SK-N-SH (cell line): ENCODE data around the gene E2F3. TPM values are rescaled to one million over a fixed set of nuclear protein-coding genes. Genes with fewer than 3 reads are reported as not detected.

Experiments
- CTCF ChIA-PET: fragments of 300-600, 350-600 bp; formaldehyde crosslinking; extraction: SDS; loops from one replicate; lab custom pipeline; 2021; lab: Yijun Ruan, JAX
- POLR2A ChIA-PET: fragments of 350-600 bp; sonication (Branson Sonifier 250); formaldehyde crosslinking; extraction: SDS; loops from one replicate; lab custom pipeline; 2020; ENCODE audit warnings: antibody characterized with exemption, inconsistent platforms; lab: Yijun Ruan, JAX
- DNase-seq: peaks from one replicate; pipeline ENCODE4 v3.0.0; 2012
- H2AFZ ChIP-seq: fragments of 200-600 bp; sonication (generic); 2 replicates; pipeline ENCODE4 v1.8.1; 2016; ENCODE audit warnings: antibody characterized with exemption, mild to moderate bottlenecking, low read depth
- H3F3A ChIP-seq: fragments of 200-600 bp; sonication (generic); replicated peaks from 2 replicates; pipeline ENCODE3; 2016; ENCODE audit warnings: antibody characterized with exemption, mild to moderate bottlenecking; ENCODE audit not compliant: insufficient read depth
- H3K27ac ChIP-seq, 2 experiments: fragments of 200-500 bp in 1 of 2; fragments of 200-600 bp in 1 of 2; sonication (Bioruptor generic) in 1 of 2; sonication (generic), shearing (Covaris generic) in 1 of 2; 2 replicates each; pipeline versions ENCODE4 v1.5.1 to v1.6.1; 2014 to 2016; ENCODE audit warnings: low read depth in 2 of 2, inconsistent platforms in 1 of 2, low read length in 1 of 2, mild to moderate bottlenecking in 1 of 2, mixed read lengths in 1 of 2
- H3K27me3 ChIP-seq: fragments of 200-600 bp; sonication (generic), shearing (Covaris generic); 2 replicates; pipeline ENCODE4 v1.6.1; 2016; ENCODE audit warnings: mixed run types; ENCODE audit not compliant: insufficient read depth
- H3K36me3 ChIP-seq, 2 experiments: fragments of 200-500 bp in 1 of 2; fragments of 200-600 bp in 1 of 2; sonication (Bioruptor generic) in 1 of 2; sonication (generic) in 1 of 2; replicated peaks in 1 of 2; 2 replicates each; pipeline versions ENCODE3 to v1.5.1; 2014 to 2016; ENCODE audit warnings: low read length in 1 of 2, mild to moderate bottlenecking in 1 of 2; ENCODE audit not compliant: insufficient read depth in 2 of 2, control insufficient read depth in 1 of 2
- H3K4me1 ChIP-seq, 2 experiments: fragments of 200-500 bp in 1 of 2; fragments of 200-600 bp in 1 of 2; sonication (Bioruptor generic) in 1 of 2; sonication (generic), shearing (Covaris generic) in 1 of 2; 2 replicates each; pipeline versions ENCODE4 v1.5.1 to v1.6.1; 2014 to 2016; ENCODE audit warnings: low read depth in 1 of 2, low read length in 1 of 2, mixed run types in 1 of 2; ENCODE audit not compliant: insufficient read depth in 2 of 2, control insufficient read depth in 1 of 2
- H3K4me2 ChIP-seq: fragments of 200-600 bp; sonication (generic), shearing (Covaris generic); 2 replicates; pipeline ENCODE4 v1.6.1; 2017; ENCODE audit warnings: mixed run types
- H3K4me3 ChIP-seq, 2 experiments: fragments of 200-500 bp in 1 of 2; fragments of 200-600 bp in 1 of 2; sonication (Bioruptor generic) in 1 of 2; sonication (generic), shearing (Covaris generic) in 1 of 2; 2 replicates each; pipeline versions ENCODE4 v1.5.1 to v1.8.1; 2014 to 2016; ENCODE audit warnings: low read depth in 2 of 2, inconsistent platforms in 1 of 2, low read length in 1 of 2, mild to moderate bottlenecking in 1 of 2, mixed read lengths in 1 of 2, moderate library complexity in 1 of 2
- H3K79me2 ChIP-seq: fragments of 200-600 bp; sonication (generic); 2 replicates; pipeline ENCODE4 v1.8.1; 2017; ENCODE audit warnings: mild to moderate bottlenecking; ENCODE audit not compliant: insufficient read depth
- H3K9ac ChIP-seq: fragments of 200-600 bp; sonication (generic); 2 replicates; pipeline ENCODE4 v1.6.1; 2017; ENCODE audit warnings: mixed run types
- H3K9me2 ChIP-seq: fragments of 200-600 bp; sonication (generic); 2 replicates; pipeline ENCODE4 v1.6.1; 2017; ENCODE audit warnings: mixed run types
- H3K9me3 ChIP-seq: fragments of 200-600 bp; sonication (generic); 2 replicates; pipeline ENCODE4 v1.6.1; 2017; ENCODE audit warnings: mixed run types, mild to moderate bottlenecking, moderate library complexity
- H4K20me1 ChIP-seq: fragments of 200-600 bp; sonication (generic); 2 replicates; pipeline ENCODE4 v1.6.1; 2017; ENCODE audit warnings: mild to moderate bottlenecking, mixed run types; ENCODE audit not compliant: insufficient read depth
- CTCF ChIP-seq: fragments of 200-600 bp; sonication (generic); IDR thresholded peaks from 2 replicates; pipeline ENCODE4 v1.6.1; 2017; ENCODE audit warnings: antibody characterized with exemption, mild to moderate bottlenecking, moderate library complexity
- EP300 ChIP-seq, 2 experiments: IDR thresholded peaks; 2 replicates each; pipeline versions ENCODE4 v1.4.0 to v1.6.1; 2012; ENCODE audit warnings: borderline replicate concordance in 1 of 2, low read depth in 1 of 2, low read length in 1 of 2
- FOSL2 ChIP-seq: IDR thresholded peaks from 2 replicates; pipeline ENCODE4 v1.4.0; 2012; ENCODE audit warnings: low read depth, mild to moderate bottlenecking, moderate library complexity, borderline replicate concordance
- GABPA ChIP-seq: IDR thresholded peaks from 2 replicates; pipeline ENCODE4 v1.4.0; 2012; ENCODE audit warnings: low read depth, mild to moderate bottlenecking
- GATA2 ChIP-seq: sonication (generic); formaldehyde crosslinking; IDR thresholded peaks from 2 replicates; pipeline ENCODE4 v1.5.0; 2020; ENCODE audit warnings: mild to moderate bottlenecking, missing genetic modification reagents
- JUND ChIP-seq: IDR thresholded peaks from 2 replicates; pipeline ENCODE4 v1.4.0; 2012
- MAX ChIP-seq: IDR thresholded peaks from 2 replicates; pipeline ENCODE4 v1.4.0; 2012; ENCODE audit warnings: low read depth
- NFIC ChIP-seq: IDR thresholded peaks from 2 replicates; pipeline ENCODE4 v1.4.0; 2012; ENCODE audit warnings: borderline replicate concordance
- RAD21 ChIP-seq: IDR thresholded peaks from 2 replicates; pipeline ENCODE4 v1.6.1; 2012; ENCODE audit warnings: mild to moderate bottlenecking, low read length
- RXRA ChIP-seq: IDR thresholded peaks from 2 replicates; pipeline ENCODE4 v1.4.0; 2012; ENCODE audit warnings: low read depth, mild to moderate bottlenecking, borderline replicate concordance
- TAF1 ChIP-seq: IDR thresholded peaks from 2 replicates; pipeline ENCODE4 v1.6.1; 2012; ENCODE audit warnings: low read depth, mild to moderate bottlenecking, low read length, moderate library complexity, borderline replicate concordance
- TEAD4 ChIP-seq: IDR thresholded peaks from 2 replicates; pipeline ENCODE4 v1.4.0; 2012; ENCODE audit warnings: mild to moderate bottlenecking, borderline replicate concordance; ENCODE audit not compliant: insufficient read depth
- USF2 ChIP-seq: fragments of 150-350 bp; IDR thresholded peaks from 2 replicates; pipeline ENCODE4 v1.6.1; 2017; ENCODE audit warnings: antibody characterized with exemption, low read length, low read depth, borderline replicate concordance
- ZBTB33 ChIP-seq: IDR thresholded peaks from 2 replicates; pipeline ENCODE4 v1.4.0; 2012; ENCODE audit warnings: low read depth, borderline replicate concordance
- WGBS: methylation state at CpG from one replicate; pipeline ENCODE4 v1.1.6; 2017; ENCODE audit warnings: low lambda C conversion rate; 5-methylcytosine and 5-hydroxymethylcytosine counted together
- polyA plus RNA-seq, 3 experiments: library from polyadenylated mRNA; depleted of rRNA; stranded (reverse); fragments of >200 nt; gene quantifications; 2 replicates each; pipeline ENCODE4 v1.2.3, GENCODE V29; 2012

The E2F3 gene
- polyA plus RNA-seq, 1 of the 3 experiments (the other 2 are of a cell fraction), result 12.7 TPM

- Histone ChIP-seq H3F3A (no peaks in the 10 kb centered on the region), H3K4me3 (no peak overlapping the region), H3K79me2 (peaks cover 99% of the 10 kb centered on the region), H4K20me1 (peaks cover 74% of the 10 kb centered on the region), H2AFZ (no peak overlapping the region), H3K4me2 (no peak overlapping the region), H3K4me1 (no peaks in the 10 kb centered on the region; a peak in 1 of 4 replicates), H3K9me2 (no peaks in the 10 kb centered on the region), H3K27ac (peak overlapping the region in 1 of 2 experiments; percentile 45; a peak in 1 of 4 replicates), H3K36me3 (peaks cover 0 to 37% of the 10 kb centered on the region in 2 experiments), H3K27me3 (no peaks in the 10 kb centered on the region)
- 99% methylated on average over 3 of the region's 3 CpGs for WGBS
- no peak for DNase-seq
- POLR2A ChIA-PET, result no interaction called here
- TF ChIP-seq RXRA (no peak), CTCF (no peak), RAD21 (no peak), FOSL2 (no peak), ZBTB33 (no peak), JUND (no peak), USF2 (no peak), TEAD4 (no peak), TAF1 (no peak), GABPA (no peak), MAX (no peak)
- TF ChIP-seq, all 33 proteins: peak for 0
- Histone ChIP-seq H3K9ac (no peak overlapping the region), H3K9me3 (no peaks in the 10 kb centered on the region)
- CTCF ChIA-PET, result no interaction called here
Measured at GRCh38 chr6:20439558-20439957, 37.9 kb downstream of the E2F3 start.

GRCh38 chr6:20440296-20440695, 38.6 kb downstream of the E2F3 start:
- no peaks in the 10 kb centered on the region for H3K9me3 ChIP-seq
- peaks cover 3 to 43% of the 10 kb centered on the region in 2 experiments for H3K36me3 ChIP-seq
- H2AFZ ChIP-seq, result no peak overlapping the region
- H3K27me3 ChIP-seq, result no peaks in the 10 kb centered on the region
- H3K9ac ChIP-seq, result no peak overlapping the region
- no peaks in the 10 kb centered on the region for H3F3A ChIP-seq
- ChIA-PET CTCF (no interaction called here), POLR2A (no interaction called here)
- WGBS, result 89% methylated on average over 4 of the region's 4 CpGs
- H3K4me3 ChIP-seq, result no peak overlapping the region
- TF ChIP-seq GATA2 (CRISPR knock-in tag) (no peak), RXRA (no peak), USF2 (no peak), NFIC (no peak), EP300 (IDR thresholded peaks at IDR 0.05; ENCODE audit: borderline replicate concordance in 1 of 2, low read depth in 1 of 2, low read length in 1 of 2) (no peak)
- no peak for DNase-seq
- H3K27ac ChIP-seq, result no peak overlapping the region
- H3K9me2 ChIP-seq, result no peaks in the 10 kb centered on the region
- H3K79me2 ChIP-seq, result peaks cover 99% of the 10 kb centered on the region
- no peak overlapping the region for H3K4me2 ChIP-seq
- H3K4me1 ChIP-seq, result no peaks in the 10 kb centered on the region; a peak in 1 of 4 replicates
- H4K20me1 ChIP-seq, result peaks cover 73% of the 10 kb centered on the region
